Neural cell (in vitro differentiated cells): ENCODE data around the gene ANGEL2.

Source experiments
- CTCF ChIP-seq: fragments of 450-650 bp; IDR thresholded peaks from 2 replicates; pipeline ENCODE4 v1.5.1; 2014; ENCODE audit warnings: antibody characterized with exemption, mild to moderate bottlenecking, moderate library complexity; ENCODE audit not compliant: poor library complexity, severe bottlenecking
- EP300 ChIP-seq: fragments of 450-650 bp; conservative IDR thresholded peaks from 2 replicates; pipeline ENCODE4 v1.6.1; 2014; ENCODE audit warnings: antibody characterized with exemption, mild to moderate bottlenecking, moderate library complexity; ENCODE audit not compliant: poor library complexity, severe bottlenecking
- EZH2 ChIP-seq: fragments of 200-600, 300-800 bp; shearing (Covaris generic), sonication (generic); IDR thresholded peaks from 2 replicates; pipeline ENCODE4 v1.6.1; 2014; ENCODE audit warnings: antibody characterized with exemption, low read length, borderline replicate concordance, mild to moderate bottlenecking; ENCODE audit not compliant: insufficient read depth, poor library complexity, severe bottlenecking
- POLR2AphosphoS5 ChIP-seq: IDR thresholded peaks from 2 replicates; pipeline ENCODE4 v1.6.1; 2012
- TF ChIP-seq, protein P1 (sequence below): IDR thresholded peaks from 2 replicates; pipeline ENCODE4 v1.6.1; 2012; ENCODE audit warnings: borderline replicate concordance

DNA sequence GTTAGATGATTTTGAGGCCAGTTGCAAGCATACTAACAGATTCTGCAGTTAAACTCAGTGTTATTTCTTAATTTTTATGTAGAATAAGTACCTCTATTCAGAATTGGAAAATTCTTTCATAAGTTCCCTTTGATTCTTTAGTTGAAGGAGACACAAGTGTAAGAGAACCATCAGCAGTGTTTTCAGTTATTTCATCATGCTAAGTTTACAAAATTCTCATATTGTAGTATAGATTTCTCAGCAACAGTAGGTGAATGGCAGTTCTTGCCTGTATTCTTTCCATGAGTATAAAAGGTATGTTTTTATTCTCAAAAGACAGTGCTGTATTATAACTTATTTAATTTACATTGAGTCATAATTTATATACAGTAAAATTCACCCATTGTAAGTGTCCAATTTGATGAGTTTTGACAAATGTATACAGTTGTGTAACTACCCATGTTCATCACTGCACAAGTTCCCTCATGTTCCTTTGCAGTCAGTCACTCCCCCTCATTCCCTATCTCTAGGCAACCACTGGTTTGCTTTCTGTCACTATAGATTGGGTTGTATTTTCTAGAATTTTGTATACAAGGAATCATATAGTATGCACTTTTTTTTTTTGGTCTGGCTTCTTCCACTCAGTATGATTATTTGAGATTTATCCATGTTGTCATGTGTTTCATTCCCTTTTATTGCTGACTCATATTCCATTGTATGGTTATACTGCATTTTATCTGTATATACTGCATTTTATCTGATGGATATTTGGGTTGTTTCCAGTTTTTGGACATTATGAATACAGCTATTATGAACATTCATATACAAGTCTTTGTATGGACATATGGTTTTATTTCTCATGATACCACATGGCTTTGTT, 39.3 kb upstream of the ANGEL2 start:
- TF ChIP-seq CTCF: no peak
- TF ChIP-seq, protein P1, sequence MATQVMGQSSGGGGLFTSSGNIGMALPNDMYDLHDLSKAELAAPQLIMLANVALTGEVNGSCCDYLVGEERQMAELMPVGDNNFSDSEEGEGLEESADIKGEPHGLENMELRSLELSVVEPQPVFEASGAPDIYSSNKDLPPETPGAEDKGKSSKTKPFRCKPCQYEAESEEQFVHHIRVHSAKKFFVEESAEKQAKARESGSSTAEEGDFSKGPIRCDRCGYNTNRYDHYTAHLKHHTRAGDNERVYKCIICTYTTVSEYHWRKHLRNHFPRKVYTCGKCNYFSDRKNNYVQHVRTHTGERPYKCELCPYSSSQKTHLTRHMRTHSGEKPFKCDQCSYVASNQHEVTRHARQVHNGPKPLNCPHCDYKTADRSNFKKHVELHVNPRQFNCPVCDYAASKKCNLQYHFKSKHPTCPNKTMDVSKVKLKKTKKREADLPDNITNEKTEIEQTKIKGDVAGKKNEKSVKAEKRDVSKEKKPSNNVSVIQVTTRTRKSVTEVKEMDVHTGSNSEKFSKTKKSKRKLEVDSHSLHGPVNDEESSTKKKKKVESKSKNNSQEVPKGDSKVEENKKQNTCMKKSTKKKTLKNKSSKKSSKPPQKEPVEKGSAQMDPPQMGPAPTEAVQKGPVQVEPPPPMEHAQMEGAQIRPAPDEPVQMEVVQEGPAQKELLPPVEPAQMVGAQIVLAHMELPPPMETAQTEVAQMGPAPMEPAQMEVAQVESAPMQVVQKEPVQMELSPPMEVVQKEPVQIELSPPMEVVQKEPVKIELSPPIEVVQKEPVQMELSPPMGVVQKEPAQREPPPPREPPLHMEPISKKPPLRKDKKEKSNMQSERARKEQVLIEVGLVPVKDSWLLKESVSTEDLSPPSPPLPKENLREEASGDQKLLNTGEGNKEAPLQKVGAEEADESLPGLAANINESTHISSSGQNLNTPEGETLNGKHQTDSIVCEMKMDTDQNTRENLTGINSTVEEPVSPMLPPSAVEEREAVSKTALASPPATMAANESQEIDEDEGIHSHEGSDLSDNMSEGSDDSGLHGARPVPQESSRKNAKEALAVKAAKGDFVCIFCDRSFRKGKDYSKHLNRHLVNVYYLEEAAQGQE: no peak
- TF ChIP-seq POLR2AphosphoS5: no peak
- TF ChIP-seq EZH2: no peak
- no peak for TF ChIP-seq EP300
